ENCODE results near the gene TK1.
A peak's percentile ranks its signal among the peaks of the same experiment; 100 is the strongest.

TK1 gene

GRCh38 chr17:78143214-78144146 lies 43.4 kb downstream of the TK1 start:
- Histone ChIP-seq H3K9ac (ENCODE audit: low read length) (peak overlapping the region; percentile 7; the same call in 1 of the 2 replicates), H3K4me3 (ENCODE audit: low read length) (no peak overlapping the region), H3F3A (ENCODE audit: insufficient read depth, low read length) (peaks cover 62% of the 10 kb centered on the region), H3K9me3 (replicated peaks; ENCODE audit: insufficient read depth, low read length) (no peaks in the 10 kb centered on the region), H3K36me3 (replicated peaks; ENCODE audit: insufficient read depth, low read length) (no peaks in the 10 kb centered on the region), H3K9me2 (replicated peaks; ENCODE audit: insufficient read depth, low read length) (no peaks in the 10 kb centered on the region), H3K4me1 (ENCODE audit: low read length) (peaks cover 68% of the 10 kb centered on the region), H3K27me3 (replicated peaks; ENCODE audit: insufficient read depth, low read length) (no peaks in the 10 kb centered on the region), H3K4me2 (ENCODE audit: low read depth, low read length) (peak overlapping the region; percentile 48; the same call in 1 of the 2 replicates), H2AFZ (ENCODE audit: low read length) (no peak overlapping the region), H4K20me1 (ENCODE audit: insufficient read depth, low read length) (0 out of 2 replicates have a peak, but pooled peaks cover 2% of the 10 kb centered on the region), H3K79me2 (ENCODE audit: low read length) (peaks cover 3% of the 10 kb centered on the region; the same call in 1 of the 2 replicates), H3K27ac (ENCODE audit: low read length) (peak overlapping the region; percentile 80; the same call in 1 of the 2 replicates)
- TF ChIP-seq CTCF (IDR thresholded peaks at IDR 0.05; ENCODE audit: low read length) (no peak), EZH2phosphoT487 (IDR thresholded peaks at IDR 0.05; ENCODE audit: low read length) (no peak), EZH2 (optimal IDR thresholded peaks at IDR 0.05; ENCODE audit: low read depth, low read length) (no peak)
- DNase-seq: no peak

GRCh38 chr17:78142119-78142861 lies 44.6 kb downstream of the TK1 start:
- Histone ChIP-seq H3K4me2 (ENCODE audit: low read depth, low read length) (no peak overlapping the region), H2AFZ (ENCODE audit: low read length) (no peak overlapping the region), H3K9me3 (replicated peaks; ENCODE audit: insufficient read depth, low read length) (no peaks in the 10 kb centered on the region), H3K9me2 (replicated peaks; ENCODE audit: insufficient read depth, low read length) (no peaks in the 10 kb centered on the region), H3K36me3 (replicated peaks; ENCODE audit: insufficient read depth, low read length) (no peaks in the 10 kb centered on the region), H3K27me3 (replicated peaks; ENCODE audit: insufficient read depth, low read length) (no peaks in the 10 kb centered on the region), H4K20me1 (ENCODE audit: insufficient read depth, low read length) (0 out of 2 replicates have a peak, but pooled peaks cover 2% of the 10 kb centered on the region), H3K27ac (ENCODE audit: low read length) (no peak overlapping the region; the same call in 1 of the 2 replicates), H3K4me3 (ENCODE audit: low read length) (no peak overlapping the region), H3K79me2 (ENCODE audit: low read length) (peaks cover 7% of the 10 kb centered on the region; the same call in 1 of the 2 replicates), H3F3A (ENCODE audit: insufficient read depth, low read length) (peaks cover 66% of the 10 kb centered on the region), H3K4me1 (ENCODE audit: low read length) (peaks cover 56% of the 10 kb centered on the region), H3K9ac (ENCODE audit: low read length) (no peak overlapping the region)
- DNase-seq: no peak
- TF ChIP-seq EZH2phosphoT487 (IDR thresholded peaks at IDR 0.05; ENCODE audit: low read length) (no peak), EZH2 (optimal IDR thresholded peaks at IDR 0.05; ENCODE audit: low read depth, low read length) (no peak), CTCF (IDR thresholded peaks at IDR 0.05; ENCODE audit: low read length) (no peak)

- Histone ChIP-seq H3K4me1 (ENCODE audit: low read length) (peaks cover 49% of the 10 kb centered on the region), H3K79me2 (ENCODE audit: low read length) (peaks cover 8% of the 10 kb centered on the region; the same call in 1 of the 2 replicates), H3K4me3 (ENCODE audit: low read length) (no peak overlapping the region), H3K9me3 (replicated peaks; ENCODE audit: insufficient read depth, low read length) (no peaks in the 10 kb centered on the region), H3F3A (ENCODE audit: insufficient read depth, low read length) (peaks cover 74% of the 10 kb centered on the region), H3K9me2 (replicated peaks; ENCODE audit: insufficient read depth, low read length) (no peaks in the 10 kb centered on the region), H3K27me3 (replicated peaks; ENCODE audit: insufficient read depth, low read length) (no peaks in the 10 kb centered on the region), H3K27ac (ENCODE audit: low read length) (no peak overlapping the region; the same call in 1 of the 2 replicates), H4K20me1 (ENCODE audit: insufficient read depth, low read length) (0 out of 2 replicates have a peak, but pooled peaks cover 2% of the 10 kb centered on the region), H3K9ac (ENCODE audit: low read length) (no peak overlapping the region), H3K4me2 (ENCODE audit: low read depth, low read length) (peak overlapping the region; percentile 22; the same call in 1 of the 2 replicates), H3K36me3 (replicated peaks; ENCODE audit: insufficient read depth, low read length) (no peaks in the 10 kb centered on the region), H2AFZ (ENCODE audit: low read length) (no peak overlapping the region)
- DNase-seq: no peak
- TF ChIP-seq EZH2phosphoT487 (IDR thresholded peaks at IDR 0.05; ENCODE audit: low read length) (no peak), CTCF (IDR thresholded peaks at IDR 0.05; ENCODE audit: low read length) (no peak), EZH2 (optimal IDR thresholded peaks at IDR 0.05; ENCODE audit: low read depth, low read length) (no peak)
Measured at GRCh38 chr17:78141437-78142118, 45.3 kb downstream of the TK1 start.
